ENCODE measurements around the gene TIMP2. TPM values are rescaled to one million over a fixed set of nuclear protein-coding genes. Genes with fewer than 3 reads are reported as not detected.

TIMP2 gene
- total and polyA plus RNA-seq, 8 donors, result 158 to 313 (median 179) TPM

DNA sequence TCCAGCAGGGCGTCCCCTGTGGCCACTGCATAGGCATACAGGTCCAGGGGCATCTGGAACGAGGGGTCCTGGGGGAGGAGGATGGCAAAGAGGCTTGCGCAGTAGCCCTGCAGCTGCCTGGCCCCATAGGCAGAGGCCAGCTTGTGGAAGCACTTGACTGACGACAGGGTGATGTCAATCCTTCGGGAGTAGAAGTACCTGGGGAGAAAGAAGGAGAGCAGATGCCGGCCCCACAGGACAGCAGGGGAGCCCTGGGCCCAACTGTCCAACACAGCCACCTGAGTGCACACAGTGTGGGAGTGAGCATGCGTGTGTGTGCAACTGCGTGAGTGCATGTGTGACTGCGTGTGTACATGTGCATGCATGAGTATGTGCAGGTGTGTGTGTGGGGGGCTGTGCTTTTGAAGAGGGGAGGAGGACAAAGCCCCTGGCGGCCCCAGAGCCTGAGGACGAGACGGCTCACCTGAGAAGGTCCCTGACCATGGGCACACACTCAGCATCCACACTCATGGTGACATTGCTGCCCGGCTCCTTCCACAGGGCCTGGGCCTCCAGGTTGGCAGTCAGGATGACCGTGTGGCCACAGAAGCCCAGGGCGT is 47.4 kb upstream of the TIMP2 start:
- ATAC-seq (no peak), DNase-seq (no peak)
- intact Hi-C loops (cut with DNase I), result loop anchor here in 1 of 2 donors (5.0 kb wide), 1 partner anchor 105 kb away; no protein-coding TSS in a partner anchor
- H3K4me3 ChIP-seq, result no peak overlapping the region
- H3K36me3 ChIP-seq, result peaks cover 0 to 42% of the 10 kb centered on the region in 2 donors
- no peaks in the 10 kb centered on the region for H3K27me3 ChIP-seq
- H3K4me1 ChIP-seq, result peaks cover 4 to 36% of the 10 kb centered on the region in 2 donors
- TF ChIP-seq CTCF (IDR thresholded peaks at IDR 0.05), result no peak
- H3K9me3 ChIP-seq, result no peaks in the 10 kb centered on the region
- H3K27ac ChIP-seq, result no peak overlapping the region

- Histone ChIP-seq H3K4me1 (peaks cover 0 to 29% of the 10 kb centered on the region in 2 donors), H3K4me3 (no peak overlapping the region), H3K27me3 (no peaks in the 10 kb centered on the region), H3K27ac (no peak overlapping the region), H3K36me3 (peaks cover 0 to 46% of the 10 kb centered on the region in 2 donors), H3K9me3 (no peaks in the 10 kb centered on the region)
- intact Hi-C loops (cut with DNase I), result loop anchor here in 1 of 2 donors (5.0 kb wide), 1 partner anchor 105 kb away; no protein-coding TSS in a partner anchor
- DNase-seq (peak in 1 of 4 donors; percentile 32), ATAC-seq (no peak)
- TF ChIP-seq CTCF (IDR thresholded peaks at IDR 0.05), result no peak
These were observed 46.7 kb upstream of the TIMP2 start for GRCh38 chr17:78971756-78972506.

DNA sequence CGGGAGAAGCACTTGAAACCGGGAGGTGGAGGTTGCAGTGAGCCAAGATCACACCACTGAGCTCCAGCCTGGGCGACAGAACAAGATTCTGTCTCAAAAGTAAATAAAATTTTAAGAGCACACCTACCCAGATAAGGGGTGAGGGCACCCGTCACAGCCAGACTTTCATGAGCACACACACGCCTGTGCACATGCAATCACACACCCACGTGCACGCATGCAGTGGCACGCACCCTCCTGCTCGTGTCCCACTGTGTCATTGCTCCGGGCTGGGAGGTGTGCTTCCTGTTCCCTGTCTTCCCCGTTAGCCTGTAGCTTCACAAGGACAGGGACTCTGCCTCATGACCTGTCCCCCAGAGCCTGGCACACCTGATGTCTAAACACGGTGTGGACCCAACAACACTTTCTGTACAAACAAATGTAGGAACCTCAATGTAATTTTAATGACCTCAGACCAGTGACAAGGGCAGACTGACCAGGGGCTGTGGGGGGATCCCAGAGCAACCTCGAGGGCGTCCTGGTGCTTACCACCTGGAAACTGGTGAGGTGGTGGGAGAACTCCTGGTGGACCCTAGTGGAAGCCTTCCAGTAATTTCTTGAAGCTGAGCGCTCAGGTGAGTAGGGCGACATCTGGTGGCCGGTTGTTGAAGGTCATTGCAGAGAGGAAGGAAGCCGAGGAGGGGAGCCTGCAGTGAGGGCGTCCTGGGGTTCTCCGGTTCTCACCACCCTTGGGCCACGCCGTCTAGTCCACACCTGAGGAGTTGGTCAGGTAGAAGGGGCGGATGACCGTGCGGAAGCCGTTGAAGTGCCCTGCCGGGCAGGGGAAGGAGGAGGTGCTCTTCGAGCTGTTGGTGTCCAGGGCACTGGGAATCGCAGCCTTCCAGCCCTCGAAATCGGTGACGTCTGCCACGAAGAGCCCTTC is 45.9 kb upstream of the TIMP2 start:
- peaks cover 0 to 21% of the 10 kb centered on the region in 2 donors for H3K4me1 ChIP-seq
- intact Hi-C loops (cut with DNase I), result loop anchor here in 1 of 2 donors (5.0 kb wide), 1 partner anchor 104 kb away; no protein-coding TSS in a partner anchor
- no peak overlapping the region for H3K27ac ChIP-seq
- H3K9me3 ChIP-seq, result no peaks in the 10 kb centered on the region
- peaks cover 0 to 48% of the 10 kb centered on the region in 2 donors for H3K36me3 ChIP-seq
- TF ChIP-seq CTCF (IDR thresholded peaks at IDR 0.05), result peak; percentile 80 to 96
- ATAC-seq (peak; percentile 62), DNase-seq (peak in 3 of 4 donors; percentile 83 to 87 (median 85))
- H3K4me3 ChIP-seq, result no peak overlapping the region
- no peaks in the 10 kb centered on the region for H3K27me3 ChIP-seq

DNA sequence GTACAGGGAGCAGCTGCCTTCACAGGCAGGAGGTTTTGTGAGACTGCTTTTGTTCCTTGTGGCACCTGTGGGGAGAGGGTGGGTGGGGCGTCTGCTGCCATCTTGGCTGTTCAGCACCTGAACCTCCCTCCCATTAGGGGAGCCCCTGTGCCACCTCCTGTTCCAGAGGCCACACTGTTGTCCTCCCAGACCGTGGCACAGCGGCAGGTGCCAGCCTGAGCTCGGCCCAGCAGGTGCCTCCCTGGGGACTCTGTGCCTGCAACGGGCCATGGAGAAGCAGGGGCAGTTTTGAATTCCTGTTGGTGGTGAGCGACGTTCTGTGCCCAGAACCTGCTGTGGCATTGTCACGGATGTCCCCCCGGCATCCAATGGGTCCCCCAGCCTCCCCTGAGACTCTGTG is 44.7 kb upstream of the TIMP2 start:
- ATAC-seq (no peak), DNase-seq (peak in 1 of 4 donors; percentile 27)
- Histone ChIP-seq H3K36me3 (peaks cover 0 to 45% of the 10 kb centered on the region in 2 donors), H3K4me1 (peaks cover 0 to 11% of the 10 kb centered on the region in 2 donors), H3K27me3 (no peaks in the 10 kb centered on the region), H3K9me3 (no peaks in the 10 kb centered on the region), H3K4me3 (no peak overlapping the region), H3K27ac (no peak overlapping the region)
- intact Hi-C loops (cut with DNase I), result loop anchor here in 1 of 2 donors (5.0 kb wide), 1 partner anchor 103 kb away; no protein-coding TSS in a partner anchor
- TF ChIP-seq CTCF (IDR thresholded peaks at IDR 0.05), result no peak
